Measurements from ENCODE around the gene MRC2.
"Not testable (repeated sequence)": the region's sequence is repeated elsewhere in the genome, so short reads cannot be mapped to it uniquely, and the experiment has no call there.

The MRC2 gene

DNA sequence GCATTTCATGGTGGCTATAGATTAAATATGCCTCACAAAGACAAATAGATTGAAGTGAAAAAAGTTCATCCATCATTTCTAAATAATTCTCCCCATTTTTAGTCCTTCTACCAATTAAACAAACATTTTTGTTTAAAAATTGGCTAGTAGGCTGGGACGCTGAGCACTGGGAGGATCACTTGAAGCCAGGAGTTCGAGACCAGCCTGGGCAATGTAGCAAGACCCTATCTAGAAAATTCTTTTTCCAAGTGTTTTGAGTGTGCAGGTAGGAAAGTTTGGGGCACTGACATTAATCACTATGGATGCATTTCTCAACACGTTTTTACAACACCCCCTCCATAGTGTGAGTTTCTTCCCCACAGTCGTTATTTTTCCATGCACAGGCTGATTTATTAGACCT lies 56.7 kb downstream of the MRC2 start:
- no peak for DNase-seq

DNA sequence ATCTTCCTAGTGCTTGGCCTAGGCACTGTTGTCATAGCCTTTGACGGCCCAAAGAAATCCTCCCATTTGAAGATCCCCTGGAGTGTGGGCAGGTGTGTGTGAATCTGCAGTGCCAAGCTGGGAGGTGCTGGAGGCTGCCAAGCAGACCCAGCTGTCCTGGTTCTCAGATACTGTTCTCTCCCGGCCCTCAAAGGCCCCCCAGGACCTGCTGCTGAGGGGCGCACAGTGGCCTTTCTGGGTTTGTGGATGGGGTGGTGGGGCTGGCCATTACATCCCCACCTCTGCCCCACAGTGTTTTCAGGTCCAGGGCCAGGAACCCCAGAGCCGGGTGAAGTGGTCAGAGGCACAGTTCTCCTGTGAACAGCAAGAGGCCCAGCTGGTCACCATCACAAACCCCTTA lies 60.5 kb downstream of the MRC2 start:
- DNase-seq, result no peak

DNA sequence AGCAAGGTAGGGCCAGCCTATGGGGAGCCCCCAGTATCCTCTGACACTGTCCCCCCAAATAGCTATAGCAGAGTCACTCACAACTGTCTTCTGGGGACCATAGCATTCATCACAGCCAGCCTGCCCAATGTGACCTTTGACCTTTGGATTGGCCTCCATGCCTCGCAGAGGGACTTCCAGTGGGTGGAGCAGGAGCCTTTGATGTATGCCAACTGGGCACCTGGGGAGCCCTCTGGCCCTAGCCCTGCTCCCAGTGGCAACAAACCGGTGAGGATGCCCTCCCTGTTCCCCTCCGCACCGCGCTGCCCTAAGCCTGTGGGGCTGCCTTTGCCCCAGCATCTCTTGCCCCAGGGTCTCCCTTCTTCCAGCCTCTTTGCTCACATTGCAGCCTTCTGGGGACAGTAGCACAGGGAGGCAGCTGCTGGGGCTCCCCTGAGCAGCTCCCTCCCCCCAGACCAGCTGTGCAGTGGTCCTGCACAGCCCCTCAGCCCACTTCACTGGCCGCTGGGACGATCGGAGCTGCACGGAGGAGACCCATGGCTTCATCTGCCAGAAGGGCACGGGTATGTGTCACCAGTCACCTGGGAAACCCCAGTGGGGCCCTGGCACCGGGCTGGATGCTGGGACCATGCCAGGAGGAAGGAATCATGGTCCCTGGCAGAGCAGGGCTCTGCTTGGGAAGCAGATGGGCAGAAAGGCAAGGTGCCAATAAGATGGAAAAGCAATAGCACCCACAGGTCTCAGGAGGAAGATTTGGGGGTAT lies 61.1 kb downstream of the MRC2 start:
- DNase-seq, result no peak

DNA sequence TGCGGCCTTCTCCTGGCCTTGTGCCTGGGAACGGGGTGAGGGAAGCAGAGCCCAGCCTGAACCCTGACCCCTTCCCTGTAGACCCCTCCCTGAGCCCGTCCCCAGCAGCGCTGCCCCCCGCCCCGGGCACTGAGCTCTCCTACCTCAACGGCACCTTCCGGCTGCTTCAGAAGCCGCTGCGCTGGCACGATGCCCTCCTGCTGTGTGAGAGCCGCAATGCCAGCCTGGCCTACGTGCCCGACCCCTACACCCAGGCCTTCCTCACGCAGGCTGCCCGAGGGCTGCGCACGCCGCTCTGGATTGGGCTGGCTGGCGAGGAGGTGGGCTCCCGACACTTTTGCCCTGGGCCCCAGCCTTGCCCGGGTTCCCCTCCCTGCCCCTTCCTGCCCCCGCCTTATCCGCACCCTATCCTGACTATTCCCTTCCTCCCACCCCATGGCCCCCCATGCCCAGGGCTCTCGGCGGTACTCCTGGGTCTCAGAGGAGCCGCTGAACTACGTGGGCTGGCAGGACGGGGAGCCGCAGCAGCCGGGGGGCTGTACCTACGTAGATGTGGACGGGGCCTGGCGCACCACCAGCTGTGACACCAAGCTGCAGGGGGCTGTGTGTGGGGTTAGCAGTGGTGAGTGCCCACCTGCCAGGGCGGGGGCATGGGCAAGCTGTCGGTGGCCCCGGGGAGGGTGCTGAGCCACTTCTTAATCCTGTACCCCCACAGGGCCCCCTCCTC lies 62.1 kb downstream of the MRC2 start:
- no peak for DNase-seq

DNA sequence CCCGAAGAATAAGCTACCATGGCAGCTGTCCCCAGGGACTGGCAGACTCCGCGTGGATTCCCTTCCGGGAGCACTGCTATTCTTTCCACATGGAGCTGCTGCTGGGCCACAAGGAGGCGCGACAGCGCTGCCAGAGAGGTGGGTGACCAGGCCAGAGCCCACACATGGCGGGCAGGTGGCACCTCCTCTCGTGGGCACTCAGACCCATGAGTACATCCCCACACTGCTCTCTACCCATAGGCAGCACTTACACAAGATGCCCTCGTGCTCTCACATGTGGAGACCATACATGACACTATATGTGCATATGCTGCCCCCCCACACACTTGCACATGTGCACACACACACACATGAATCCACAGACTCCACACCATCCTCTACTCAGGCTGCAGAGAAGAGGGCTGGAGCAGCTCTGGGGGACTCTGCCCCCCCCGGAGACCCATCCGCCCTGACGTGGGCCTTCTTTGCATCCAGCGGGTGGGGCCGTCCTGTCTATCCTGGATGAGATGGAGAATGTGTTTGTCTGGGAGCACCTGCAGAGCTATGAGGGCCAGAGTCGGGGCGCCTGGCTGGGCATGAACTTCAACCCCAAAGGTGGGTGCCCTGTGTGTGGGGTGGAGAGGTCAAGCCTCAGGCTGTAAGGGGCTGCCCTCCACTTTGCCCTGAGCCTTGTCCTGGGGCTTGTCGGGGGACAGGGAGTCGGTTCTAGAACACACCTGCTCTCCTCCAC lies 62.9 kb downstream of the MRC2 start:
- no peak for DNase-seq

DNA sequence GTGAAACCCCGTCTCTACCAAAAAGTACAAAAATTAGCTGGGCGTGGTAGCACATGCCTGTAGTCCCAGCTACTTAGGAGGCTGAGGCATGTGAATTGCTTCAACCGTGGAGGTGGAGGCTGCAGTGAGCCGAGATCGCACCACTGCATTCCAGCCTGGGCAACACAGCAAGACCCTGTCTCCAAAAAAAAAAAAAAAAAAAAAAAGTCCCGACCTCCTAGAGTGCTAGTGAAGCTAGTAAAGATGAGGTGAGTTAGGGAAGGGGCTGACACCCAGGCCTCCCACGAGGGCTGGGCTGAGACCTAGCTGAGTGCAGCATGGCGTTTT lies 64.1 kb downstream of the MRC2 start:
- not testable (repeated sequence) for DNase-seq

DNA sequence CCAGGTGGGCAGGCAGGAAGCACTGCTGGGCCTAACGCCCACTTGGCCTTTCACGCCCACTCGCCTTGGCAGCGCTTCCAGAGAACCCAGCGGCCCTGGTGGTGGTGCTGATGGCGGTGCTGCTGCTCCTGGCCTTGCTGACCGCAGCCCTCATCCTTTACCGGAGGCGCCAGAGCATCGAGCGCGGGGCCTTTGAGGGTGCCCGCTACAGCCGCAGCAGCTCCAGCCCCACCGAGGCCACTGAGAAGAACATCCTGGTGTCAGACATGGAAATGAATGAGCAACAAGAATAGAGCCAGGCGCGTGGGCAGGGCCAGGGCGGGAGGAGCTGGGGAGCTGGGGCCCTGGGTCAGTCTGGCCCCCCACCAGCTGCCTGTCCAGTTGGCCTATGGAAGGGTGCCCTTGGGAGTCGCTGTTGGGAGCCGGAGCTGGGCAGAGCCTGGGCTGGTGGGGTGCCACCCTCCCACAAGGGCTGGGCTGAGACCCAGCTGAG lies 64.7 kb downstream of the MRC2 start:
- DNase-seq, result no peak

DNA sequence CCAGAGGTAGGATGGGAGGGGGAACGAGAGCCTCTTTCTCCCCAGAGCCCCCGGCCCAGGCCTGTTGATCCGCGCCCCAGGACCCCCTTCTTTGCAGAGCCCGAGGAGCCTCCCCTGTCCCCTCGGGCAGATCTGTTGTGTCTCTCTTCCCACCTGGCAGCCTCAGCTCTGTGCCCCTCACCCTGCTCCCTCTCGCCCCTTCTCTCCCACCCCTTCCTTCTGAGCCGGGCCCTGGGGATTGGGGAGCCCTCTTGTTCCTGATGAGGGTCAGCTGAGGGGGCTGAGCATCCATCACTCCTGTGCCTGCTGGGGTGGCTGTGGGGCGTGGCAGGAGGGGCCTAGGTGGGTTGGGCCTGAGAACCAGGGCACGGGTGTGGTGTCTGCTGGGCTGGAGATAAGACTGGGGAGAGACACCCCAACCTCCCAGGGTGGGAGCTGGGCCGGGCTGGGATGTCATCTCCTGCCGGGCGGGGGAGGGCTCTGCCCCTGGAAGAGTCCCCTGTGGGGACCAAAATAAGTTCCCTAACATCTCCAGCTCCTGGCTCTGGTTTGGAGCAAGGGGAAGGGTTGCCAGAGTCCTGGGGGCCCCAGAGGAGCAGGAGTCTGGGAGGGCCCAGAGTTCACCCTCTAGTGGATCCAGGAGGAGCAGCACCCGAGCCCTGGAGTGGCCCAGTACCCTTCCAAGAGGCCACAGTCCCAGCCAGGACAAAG lies 65.4 kb downstream of the MRC2 start:
- no peak for DNase-seq

DNA sequence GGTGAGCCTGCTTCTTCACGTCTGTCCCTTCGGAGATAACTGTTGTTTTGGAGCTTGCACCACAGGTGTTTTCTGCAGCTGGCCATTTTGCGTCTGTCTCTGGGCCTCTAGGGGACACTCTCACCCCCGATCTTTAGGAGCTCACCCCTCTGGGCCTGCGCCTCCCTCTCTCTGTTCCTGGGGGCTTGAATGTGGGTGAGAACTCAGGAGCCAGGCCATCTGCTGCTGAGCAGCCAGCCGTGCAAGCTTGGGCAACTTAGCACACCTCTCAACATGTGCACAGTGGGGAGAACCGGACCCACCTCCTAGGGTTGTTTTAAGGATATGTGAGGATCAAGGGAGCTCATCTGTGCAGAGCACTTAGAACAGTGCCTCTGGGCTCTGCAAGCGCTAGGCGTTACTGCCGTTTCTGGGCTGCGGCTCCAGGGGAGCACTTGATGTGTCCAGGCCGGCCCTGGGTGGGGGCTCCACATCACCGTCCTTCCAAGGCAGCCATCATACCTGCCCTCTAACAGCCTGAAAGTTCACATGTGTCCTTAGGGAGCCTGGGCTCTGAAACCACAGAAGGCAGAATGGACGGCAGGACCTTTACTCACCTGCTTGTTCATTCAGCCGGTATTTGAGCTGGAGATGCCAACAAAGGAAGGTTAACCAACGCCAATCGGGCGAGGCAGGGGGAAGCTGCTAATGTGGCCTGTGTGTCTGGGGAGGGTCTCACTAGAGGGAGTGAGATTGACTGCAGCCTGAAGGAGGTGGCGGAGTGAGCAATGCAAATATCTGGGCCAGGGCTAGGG lies 66.3 kb downstream of the MRC2 start:
- DNase-seq, result no peak

DNA sequence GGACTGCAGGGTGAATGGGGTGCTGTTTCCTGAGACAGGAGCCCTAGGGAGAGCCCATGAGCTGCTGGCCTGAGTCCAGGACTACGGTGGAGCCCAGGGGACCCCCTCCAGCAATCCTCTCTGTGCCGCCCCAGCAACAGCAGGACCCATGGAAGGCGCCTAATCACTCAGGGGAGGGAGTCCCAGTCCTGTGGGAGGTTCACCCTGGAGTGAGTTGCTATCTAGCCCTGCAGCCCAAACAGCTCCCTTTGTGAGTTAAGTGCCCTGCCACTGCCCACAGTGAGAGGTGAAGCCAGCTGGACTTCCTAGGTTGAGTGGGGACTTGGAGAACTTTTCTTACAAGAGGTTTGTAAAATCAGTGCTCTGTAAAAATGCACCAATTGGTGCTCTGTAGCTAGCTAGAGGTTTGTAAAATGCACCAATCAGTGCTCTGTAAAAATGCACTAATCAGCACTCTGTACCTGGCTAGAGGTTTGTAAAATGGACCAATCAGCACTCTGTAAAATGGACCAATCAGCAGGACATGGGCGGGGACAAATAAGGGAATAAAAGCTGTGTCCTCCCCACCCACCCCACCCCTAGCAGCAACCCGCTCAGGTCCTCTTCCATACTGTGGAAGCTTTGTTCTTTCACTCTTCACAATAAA lies 67.7 kb downstream of the MRC2 start:
- DNase-seq, result not testable (repeated sequence)

DNA sequence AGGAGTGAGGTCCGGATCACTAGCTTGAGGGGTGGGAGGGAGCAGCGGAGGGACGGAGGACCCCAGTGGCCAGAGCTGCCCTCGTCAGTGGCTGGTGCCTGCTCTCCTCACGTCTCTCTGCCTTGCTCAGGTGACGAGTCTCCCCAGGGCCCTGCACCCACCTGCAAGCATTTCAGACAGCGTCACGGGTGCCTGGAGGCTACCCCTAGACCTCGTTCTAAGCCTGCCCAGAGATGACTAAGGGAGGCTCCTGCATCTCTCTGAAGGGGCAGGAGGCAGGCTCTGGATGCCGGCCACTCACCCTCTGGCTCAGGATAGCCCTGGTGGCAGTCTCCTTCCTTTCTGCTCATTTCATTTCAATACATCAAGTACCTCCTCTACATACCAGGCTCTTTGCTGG lies 68.8 kb downstream of the MRC2 start:
- no peak for DNase-seq

DNA sequence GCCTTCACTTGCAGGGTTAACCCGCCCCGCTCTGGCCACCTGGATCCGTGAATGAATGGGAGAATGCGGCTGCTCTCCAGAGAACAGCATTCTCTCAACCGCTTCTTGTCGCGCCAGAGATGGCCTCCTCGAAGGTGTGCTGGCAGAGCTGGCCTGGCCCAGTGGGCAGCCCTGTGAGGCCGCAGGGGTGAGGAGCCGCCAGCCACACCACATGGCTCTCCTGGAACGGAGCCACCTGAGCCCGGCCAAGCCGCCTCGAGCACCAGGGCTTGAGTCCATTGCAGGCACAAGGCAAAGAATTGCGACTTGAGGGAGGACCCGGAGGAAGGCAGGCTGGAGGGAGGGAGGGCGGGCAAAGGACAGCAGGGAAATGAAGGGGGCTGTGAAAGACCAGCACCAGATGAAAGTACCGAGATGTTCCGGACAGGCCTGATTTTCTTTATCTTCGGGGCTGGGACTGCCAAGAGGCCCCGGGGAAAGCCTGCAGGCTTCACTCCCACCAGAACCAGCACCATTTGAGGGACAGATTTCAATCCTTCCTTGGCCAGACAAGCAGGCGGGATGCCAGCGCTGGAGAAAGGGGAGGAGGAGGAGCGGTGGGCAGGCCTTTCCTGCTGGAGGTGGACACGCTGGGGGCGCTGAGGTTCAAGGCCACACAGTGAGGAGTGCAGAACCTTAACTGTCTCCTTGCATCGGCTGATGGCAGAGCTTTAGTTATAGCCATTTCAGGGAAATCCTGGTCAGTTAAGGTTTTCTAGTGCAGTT lies 69.4 kb downstream of the MRC2 start:
- no peak for DNase-seq

DNA sequence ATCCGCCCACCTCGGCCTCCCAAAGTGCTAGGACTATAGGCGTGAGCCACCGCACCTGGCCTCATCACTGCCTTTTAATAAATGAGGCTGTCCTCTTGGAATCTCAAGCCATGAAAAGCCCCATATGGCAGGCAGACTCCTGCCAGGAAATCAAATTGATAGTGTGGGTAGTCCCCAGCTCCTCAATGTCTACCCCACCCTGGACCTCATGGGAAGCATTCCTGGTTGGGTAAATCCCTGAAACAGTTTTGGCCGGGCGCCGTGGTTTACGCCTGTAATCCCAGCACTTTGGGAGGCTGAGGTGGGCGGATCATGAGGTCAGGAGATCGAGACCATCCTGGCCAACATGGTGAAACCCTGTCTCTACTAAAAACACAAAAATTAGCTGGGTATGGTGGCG lies 71.0 kb downstream of the MRC2 start:
- DNase-seq, result not testable (repeated sequence)

DNA sequence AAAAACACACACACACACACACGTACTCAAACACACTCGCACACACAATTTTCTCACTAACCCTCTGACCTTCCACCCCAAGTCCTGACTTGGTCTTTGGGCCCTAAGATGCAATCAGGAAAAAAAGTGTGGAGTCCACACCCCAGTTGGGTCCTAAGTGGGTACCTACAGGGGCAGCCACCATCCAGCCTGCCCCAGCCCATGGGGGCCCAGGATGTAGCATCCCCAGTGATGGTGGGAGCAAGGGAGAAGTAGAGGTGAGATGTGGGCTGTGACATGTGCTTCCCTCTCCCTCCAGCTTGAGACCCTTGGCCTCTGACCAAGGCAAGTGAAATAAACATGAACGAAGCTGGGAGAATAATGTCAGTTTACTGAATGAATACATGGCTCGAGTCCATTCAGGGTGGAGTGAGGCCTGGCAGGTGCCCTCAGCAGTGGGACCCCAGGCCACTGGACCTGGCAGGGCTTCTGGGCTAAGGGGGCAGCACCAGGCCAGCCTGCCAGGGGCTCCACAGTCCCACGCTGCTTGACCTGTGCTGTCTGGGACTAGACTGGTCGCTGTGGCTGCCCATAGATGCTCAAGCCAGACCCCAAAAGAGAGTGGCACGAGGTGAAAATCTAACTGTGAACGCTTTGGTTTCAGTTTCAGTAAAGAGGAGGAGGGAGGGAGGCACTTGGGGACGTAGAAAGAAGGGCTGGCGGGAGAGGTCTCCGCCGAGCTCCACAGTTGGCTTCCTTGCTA lies 73.7 kb downstream of the MRC2 start:
- no peak for DNase-seq

DNA sequence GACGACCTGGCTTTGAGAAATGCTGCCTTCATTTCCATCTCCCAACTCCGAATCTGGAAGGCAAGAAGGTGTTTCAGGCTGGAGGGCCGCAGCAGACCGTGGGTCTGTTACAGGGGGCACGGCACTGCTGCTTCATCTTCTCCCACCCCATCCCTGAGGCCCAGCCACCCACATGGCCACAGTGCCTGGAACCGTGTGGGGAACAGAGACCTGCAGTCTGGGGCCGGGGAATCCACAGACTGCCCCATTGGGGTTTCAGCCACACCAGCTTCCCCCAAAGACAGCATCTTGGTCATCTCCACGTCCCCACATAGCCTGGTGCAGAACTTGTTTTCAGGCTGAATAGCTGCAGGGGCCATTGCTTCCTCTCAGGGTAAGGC lies 74.2 kb downstream of the MRC2 start:
- no peak for DNase-seq

DNA sequence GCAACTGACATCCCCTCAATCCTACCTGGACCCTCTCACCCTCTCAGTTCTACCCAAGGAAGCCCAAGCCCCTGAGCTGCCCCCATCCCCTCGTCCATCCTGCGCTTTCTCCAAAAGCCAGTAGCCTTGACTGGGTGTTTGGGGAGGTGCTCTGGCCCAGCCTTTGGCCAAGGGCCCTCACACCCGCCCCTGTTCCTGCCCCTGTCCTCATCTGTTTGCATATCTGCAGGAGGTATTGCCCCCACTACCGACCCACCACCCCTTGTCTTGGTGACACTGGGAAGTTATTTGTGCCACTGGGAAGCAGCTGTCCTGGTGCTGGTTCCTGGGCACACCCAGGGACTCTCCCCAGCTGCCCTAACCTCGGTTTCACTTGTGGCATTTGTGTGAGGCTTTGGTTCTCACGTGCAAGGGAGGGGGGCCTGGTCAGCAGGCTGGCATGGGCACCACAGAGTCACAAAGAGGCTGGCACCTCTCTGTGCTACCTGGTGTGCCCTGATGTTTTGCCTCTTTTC lies 75.3 kb downstream of the MRC2 start:
- DNase-seq, result no peak

DNA sequence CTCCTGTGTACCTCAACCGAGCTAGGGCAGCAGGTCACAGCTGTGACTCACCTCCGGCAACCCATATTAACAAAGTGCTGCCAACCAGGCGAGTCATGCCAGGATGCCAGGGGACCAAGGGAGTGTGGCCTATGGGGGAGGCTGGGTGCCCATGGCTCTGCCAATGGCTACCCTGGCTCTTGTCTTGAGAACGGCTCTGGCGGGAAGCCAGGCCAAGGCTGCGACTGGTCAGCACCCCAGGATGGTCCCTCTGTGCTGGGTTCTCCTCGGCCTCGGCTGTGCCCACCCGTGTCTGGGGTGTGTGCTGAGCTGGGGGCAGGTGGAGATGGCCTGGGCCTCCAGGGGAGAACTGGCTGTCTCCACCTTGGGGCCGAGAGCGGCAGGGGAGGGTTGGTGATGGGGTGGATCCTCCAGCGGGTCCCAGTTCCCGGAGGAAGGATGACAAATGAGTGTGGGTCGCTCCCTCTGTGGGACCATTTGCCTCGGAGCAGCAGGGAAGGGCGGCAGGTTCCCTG lies 75.8 kb downstream of the MRC2 start:
- DNase-seq, result no peak

DNA sequence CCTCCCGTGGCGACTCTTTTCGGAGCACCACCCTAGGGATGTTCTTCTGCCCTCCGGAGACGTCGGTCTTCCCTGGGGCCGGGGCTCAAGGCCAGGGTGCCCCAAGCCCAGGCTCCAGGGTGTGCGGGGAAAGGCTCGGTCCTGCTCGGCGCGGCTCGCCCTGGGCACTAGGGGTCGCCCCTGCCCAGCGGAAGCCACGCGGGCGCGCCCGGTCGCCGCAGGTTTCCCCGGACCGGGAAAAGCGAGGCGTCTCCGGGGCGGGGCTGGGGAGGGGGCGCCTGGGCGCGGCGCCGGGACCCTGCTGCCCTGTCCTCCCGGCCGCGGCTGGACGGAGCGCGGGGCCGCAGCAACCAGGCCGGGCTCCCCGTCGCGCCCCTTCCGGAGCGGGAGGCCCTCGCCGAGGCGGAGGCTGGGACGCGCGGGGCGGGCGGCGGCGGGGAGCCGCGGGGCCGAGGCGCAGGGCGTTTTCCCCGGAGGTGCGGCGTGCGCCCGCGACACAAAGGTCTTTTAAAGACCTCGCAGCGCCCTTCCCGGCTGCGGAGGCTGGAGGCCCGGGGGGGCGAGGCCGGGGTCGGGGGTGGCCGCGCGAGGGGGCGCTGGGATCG lies 76.4 kb downstream of the MRC2 start:
- peak; percentile 65 to 77 for DNase-seq

DNA sequence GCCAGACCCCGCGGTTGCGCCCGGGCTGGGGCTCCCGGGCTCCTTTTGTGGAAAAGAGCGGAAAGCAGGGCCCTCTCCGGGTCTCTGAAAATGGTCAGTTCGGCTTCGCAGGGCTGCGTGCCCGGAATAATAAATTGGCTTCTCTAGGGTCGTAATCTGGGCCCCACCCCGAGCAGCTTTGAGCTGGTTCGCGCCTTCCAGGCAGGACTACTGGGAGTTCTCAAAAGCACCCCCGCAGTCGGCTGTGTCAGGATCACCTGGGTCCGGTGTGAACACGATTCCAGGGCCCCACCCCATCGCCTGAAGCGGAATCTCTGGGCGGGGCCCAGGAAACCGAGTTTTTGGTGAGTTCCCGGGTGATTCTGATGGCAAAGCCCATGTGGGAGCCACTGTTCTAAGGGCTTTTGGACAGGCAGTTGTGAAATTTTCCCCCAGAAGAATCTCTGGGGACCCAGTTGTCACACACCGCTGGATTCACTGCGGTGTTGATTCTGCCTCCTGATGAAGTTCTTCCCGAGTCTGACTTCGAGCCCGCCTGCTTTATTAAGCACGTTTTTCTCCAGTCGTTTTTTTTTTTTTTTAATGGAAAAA lies 77.0 kb downstream of the MRC2 start:
- no peak for DNase-seq

Data from stimulated activated CD4-positive, alpha-beta T cell treated with anti-CD3 and anti-CD28 coated beads, Interleukin-4, amount 100 ng/mL, for 4 hours (primary cell).